GM20000 (cell line): Measurements from ENCODE around the gene MLYCD.

ENCODE experiments used
- DNase-seq: peaks from one replicate; pipeline ENCODE4 v3.0.0; 2012; ENCODE audit warnings: low spot score
- TF ChIP-seq, protein P1 (sequence below): IDR thresholded peaks from 2 replicates; pipeline ENCODE4 v1.5.1; 2012; ENCODE audit warnings: mild to moderate bottlenecking, control low read depth; ENCODE audit errors: extremely low read depth, missing control alignments

The MLYCD gene

DNA sequence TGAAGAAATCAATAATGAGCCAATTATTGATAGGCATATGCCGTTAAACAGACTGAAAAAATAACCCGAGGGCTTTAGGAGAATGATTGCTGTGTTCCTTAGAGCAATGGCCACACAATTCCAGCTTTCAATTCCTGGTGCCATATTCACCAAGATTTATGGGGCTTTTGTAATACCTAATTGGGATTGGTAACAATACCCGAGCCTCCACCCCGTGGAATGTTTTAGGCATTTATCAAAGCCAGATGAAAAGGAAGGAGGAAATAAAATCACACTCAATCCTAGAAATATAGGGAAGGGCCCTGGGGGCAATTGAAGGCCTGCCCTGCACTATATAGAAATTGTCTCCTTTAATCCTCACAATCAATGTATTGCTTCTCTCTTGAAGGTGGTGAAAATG is 42.1 kb upstream of the MLYCD start:
- DNase-seq: no peak
- TF ChIP-seq, protein P1, sequence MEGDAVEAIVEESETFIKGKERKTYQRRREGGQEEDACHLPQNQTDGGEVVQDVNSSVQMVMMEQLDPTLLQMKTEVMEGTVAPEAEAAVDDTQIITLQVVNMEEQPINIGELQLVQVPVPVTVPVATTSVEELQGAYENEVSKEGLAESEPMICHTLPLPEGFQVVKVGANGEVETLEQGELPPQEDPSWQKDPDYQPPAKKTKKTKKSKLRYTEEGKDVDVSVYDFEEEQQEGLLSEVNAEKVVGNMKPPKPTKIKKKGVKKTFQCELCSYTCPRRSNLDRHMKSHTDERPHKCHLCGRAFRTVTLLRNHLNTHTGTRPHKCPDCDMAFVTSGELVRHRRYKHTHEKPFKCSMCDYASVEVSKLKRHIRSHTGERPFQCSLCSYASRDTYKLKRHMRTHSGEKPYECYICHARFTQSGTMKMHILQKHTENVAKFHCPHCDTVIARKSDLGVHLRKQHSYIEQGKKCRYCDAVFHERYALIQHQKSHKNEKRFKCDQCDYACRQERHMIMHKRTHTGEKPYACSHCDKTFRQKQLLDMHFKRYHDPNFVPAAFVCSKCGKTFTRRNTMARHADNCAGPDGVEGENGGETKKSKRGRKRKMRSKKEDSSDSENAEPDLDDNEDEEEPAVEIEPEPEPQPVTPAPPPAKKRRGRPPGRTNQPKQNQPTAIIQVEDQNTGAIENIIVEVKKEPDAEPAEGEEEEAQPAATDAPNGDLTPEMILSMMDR: no peak

GRCh38 chr16:83859265-83859664 is 39.6 kb upstream of the MLYCD start:
- TF ChIP-seq, protein P1: no peak
- DNase-seq: no peak

DNA sequence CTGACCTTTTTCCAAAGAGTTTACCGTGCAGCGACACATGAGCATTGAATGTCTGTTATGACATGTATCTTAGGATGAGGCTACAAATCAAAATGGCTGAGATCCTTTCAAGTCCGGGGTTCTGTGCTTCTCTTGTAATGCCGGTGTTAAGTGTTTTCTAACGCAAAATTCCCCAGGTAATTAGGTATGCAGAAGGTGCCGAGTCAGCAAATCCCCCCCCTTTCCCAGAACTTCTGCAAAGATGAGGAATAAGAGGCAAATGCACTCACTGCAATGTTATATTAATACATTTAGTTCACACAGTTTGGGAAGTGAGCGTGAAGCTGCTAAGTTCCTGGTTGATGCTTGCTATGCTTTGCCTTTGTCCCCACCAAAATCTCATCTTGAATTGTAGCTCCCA is 36.3 kb upstream of the MLYCD start:
- no peak for DNase-seq
- TF ChIP-seq, protein P1: no peak

GRCh38 chr16:83863682-83864081 is 35.2 kb upstream of the MLYCD start:
- DNase-seq: no peak
- TF ChIP-seq, protein P1: no peak

DNA sequence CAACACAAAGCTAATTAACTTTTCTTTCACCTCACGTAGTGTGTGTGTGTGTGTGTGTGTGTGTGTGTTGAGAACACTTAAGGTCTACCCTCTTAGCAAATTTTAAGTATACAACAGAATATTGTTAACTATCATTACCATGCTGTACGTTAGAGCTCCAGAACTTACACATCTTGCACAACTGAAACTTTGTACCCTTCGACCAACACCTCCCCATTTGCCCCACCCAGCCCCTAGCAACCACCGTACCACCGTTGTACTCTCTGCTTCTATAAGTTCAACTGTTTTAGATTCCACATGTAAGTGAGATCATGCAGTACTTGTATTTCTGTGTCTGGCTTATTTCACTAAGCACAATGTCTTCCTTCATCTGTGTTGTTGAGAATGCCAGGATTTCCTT is 28.1 kb upstream of the MLYCD start:
- TF ChIP-seq, protein P1: no peak
- DNase-seq: no peak

DNA sequence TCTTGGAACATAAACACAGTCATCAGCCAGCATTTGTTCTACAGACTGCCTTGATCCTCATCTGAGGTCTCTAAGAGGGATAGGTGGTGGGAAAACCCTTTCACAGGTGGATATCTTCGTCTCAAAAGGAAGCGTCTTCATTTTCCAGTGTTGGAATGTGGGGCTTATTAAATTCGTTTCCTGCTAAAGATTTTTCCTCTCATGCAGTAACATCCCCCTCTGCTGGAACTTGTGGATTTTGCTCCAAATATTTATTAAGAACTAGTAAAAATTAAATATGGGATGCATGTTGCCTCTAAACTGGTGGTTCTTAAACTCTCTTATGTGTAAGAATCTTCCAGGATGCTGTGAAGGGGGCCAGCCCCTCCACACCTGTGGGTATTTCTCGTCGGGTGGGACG is 20.1 kb upstream of the MLYCD start:
- DNase-seq: no peak
- TF ChIP-seq, protein P1: no peak

GRCh38 chr16:83882163-83882885 is 16.6 kb upstream of the MLYCD start:
- DNase-seq: no peak
- TF ChIP-seq, protein P1: no peak
